Measurements from ENCODE around the gene ZBTB24.

GRCh38 chr6:109473120-109473519, 9.9 kb downstream of the ZBTB24 start:
- no peak for TF ChIP-seq RAD21 (CRISPR knock-in tag; IDR thresholded peaks at IDR 0.05)
- TF ChIP-seq, protein P1, sequence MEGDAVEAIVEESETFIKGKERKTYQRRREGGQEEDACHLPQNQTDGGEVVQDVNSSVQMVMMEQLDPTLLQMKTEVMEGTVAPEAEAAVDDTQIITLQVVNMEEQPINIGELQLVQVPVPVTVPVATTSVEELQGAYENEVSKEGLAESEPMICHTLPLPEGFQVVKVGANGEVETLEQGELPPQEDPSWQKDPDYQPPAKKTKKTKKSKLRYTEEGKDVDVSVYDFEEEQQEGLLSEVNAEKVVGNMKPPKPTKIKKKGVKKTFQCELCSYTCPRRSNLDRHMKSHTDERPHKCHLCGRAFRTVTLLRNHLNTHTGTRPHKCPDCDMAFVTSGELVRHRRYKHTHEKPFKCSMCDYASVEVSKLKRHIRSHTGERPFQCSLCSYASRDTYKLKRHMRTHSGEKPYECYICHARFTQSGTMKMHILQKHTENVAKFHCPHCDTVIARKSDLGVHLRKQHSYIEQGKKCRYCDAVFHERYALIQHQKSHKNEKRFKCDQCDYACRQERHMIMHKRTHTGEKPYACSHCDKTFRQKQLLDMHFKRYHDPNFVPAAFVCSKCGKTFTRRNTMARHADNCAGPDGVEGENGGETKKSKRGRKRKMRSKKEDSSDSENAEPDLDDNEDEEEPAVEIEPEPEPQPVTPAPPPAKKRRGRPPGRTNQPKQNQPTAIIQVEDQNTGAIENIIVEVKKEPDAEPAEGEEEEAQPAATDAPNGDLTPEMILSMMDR (CRISPR knock-in tag; IDR thresholded peaks at IDR 0.05), result no peak
- no peak for TF ChIP-seq PRDM10 (CRISPR knock-in tag; IDR thresholded peaks at IDR 0.05; ENCODE audit: low read depth)
- no peak for TF ChIP-seq ZNF850 (CRISPR knock-in tag; conservative IDR thresholded peaks at IDR 0.05)
- TF ChIP-seq ATF3 (CRISPR knock-in tag; IDR thresholded peaks at IDR 0.05), result no peak
- TF ChIP-seq, protein P2, sequence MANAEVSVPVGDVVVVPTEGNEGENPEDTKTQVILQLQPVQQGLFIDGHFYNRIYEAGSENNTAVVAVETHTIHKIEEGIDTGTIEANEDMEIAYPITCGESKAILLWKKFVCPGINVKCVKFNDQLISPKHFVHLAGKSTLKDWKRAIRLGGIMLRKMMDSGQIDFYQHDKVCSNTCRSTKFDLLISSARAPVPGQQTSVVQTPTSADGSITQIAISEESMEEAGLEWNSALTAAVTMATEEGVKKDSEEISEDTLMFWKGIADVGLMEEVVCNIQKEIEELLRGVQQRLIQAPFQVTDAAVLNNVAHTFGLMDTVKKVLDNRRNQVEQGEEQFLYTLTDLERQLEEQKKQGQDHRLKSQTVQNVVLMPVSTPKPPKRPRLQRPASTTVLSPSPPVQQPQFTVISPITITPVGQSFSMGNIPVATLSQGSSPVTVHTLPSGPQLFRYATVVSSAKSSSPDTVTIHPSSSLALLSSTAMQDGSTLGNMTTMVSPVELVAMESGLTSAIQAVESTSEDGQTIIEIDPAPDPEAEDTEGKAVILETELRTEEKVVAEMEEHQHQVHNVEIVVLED (CRISPR knock-in tag; IDR thresholded peaks at IDR 0.05; ENCODE audit: borderline replicate concordance), result no peak
- TF ChIP-seq ZNF639 (CRISPR knock-in tag; conservative IDR thresholded peaks at IDR 0.05), result no peak
- no peak for TF ChIP-seq SRY (CRISPR knock-in tag; IDR thresholded peaks at IDR 0.05)
- no peak for TF ChIP-seq E2F1 (CRISPR knock-in tag; IDR thresholded peaks at IDR 0.05)
- TF ChIP-seq MAX (IDR thresholded peaks at IDR 0.05), result no peak
- no peak for TF ChIP-seq JUNB (CRISPR knock-in tag; IDR thresholded peaks at IDR 0.05; ENCODE audit: borderline replicate concordance)
- no peak for TF ChIP-seq POLR2AphosphoS5 (IDR thresholded peaks at IDR 0.05; ENCODE audit: low read depth, low read length)
